Measurements from ENCODE around the gene ENPP7.

GRCh38 chr17:79749156-79749815 lies 18.5 kb downstream of the ENPP7 start:
- TF ChIP-seq CTCF (IDR thresholded peaks at IDR 0.05 in 4 of 5, conservative IDR thresholded peaks at IDR 0.05 in 1 of 5), result no peak
- TF ChIP-seq POLR2A (IDR thresholded peaks at IDR 0.05), result no peak
